H1 (cell line): ENCODE results near the gene SIM2.

Experiments used
- CBX5 ChIP-seq: fragments of 300-800, 300-1000 bp; sonication (generic); IDR thresholded peaks from 2 replicates; pipeline ENCODE4 v1.7.1; 2016; ENCODE audit warnings: antibody characterized with exemption, low read length, low read depth
- CHD2 ChIP-seq: IDR thresholded peaks from 2 replicates; pipeline ENCODE4 v1.6.1; 2012; ENCODE audit warnings: low read length, improper control_type of control experiment
- EP300 ChIP-seq, 2 experiments: IDR thresholded peaks; 1 replicate in 1 of 2; 2 replicates in 1 of 2; pipeline ENCODE4 v1.6.1; 2011 to 2012; ENCODE audit warnings: low read depth in 2 of 2, low read length in 2 of 2, mild to moderate bottlenecking in 2 of 2, borderline replicate concordance in 1 of 2, inconsistent platforms in 1 of 2, moderate library complexity in 1 of 2
- KDM1A ChIP-seq: fragments of 200-600, 300-600 bp; sonication (generic); IDR thresholded peaks from 2 replicates; pipeline ENCODE4 v1.7.1; 2016; ENCODE audit warnings: mild to moderate bottlenecking, low read length, borderline replicate concordance
- NRF1 ChIP-seq: IDR thresholded peaks from 2 replicates; pipeline ENCODE4 v1.6.1; 2011; ENCODE audit warnings: mild to moderate bottlenecking, low read depth, low read length, improper control_type of control experiment
- POLR2A ChIP-seq, 2 experiments: IDR thresholded peaks; 1 replicate in 1 of 2; 2 replicates in 1 of 2; pipeline ENCODE4 v1.6.1; 2011; ENCODE audit warnings: low read depth in 2 of 2, low read length in 2 of 2, mild to moderate bottlenecking in 2 of 2; ENCODE audit errors: control extremely low read depth in 1 of 2
- RAD21 ChIP-seq, 2 experiments: IDR thresholded peaks in 1 of 2; conservative IDR thresholded peaks in 1 of 2; 2 replicates each; pipeline ENCODE4 v1.6.1; 2011; ENCODE audit warnings: low read depth in 2 of 2, low read length in 2 of 2, improper control_type of control experiment in 1 of 2, inconsistent platforms in 1 of 2, mild to moderate bottlenecking in 1 of 2, moderate library complexity in 1 of 2
- SP1 ChIP-seq: IDR thresholded peaks from 2 replicates; pipeline ENCODE4 v1.6.1; 2011; ENCODE audit warnings: low read depth, low read length
- SUZ12 ChIP-seq: fragments of 200-600 bp; sonication (generic); IDR thresholded peaks from 2 replicates; pipeline ENCODE4 v1.6.1; 2012; ENCODE audit warnings: mild to moderate bottlenecking, inconsistent platforms, low read length, moderate library complexity, mixed read lengths
- TBP ChIP-seq: IDR thresholded peaks from 2 replicates; pipeline ENCODE4 v1.6.1; 2011; ENCODE audit warnings: low read depth, low read length, improper control_type of control experiment
- TEAD4 ChIP-seq: IDR thresholded peaks from 2 replicates; pipeline ENCODE4 v1.6.1; 2012; ENCODE audit warnings: low read depth, low read length, inconsistent platforms, mixed read lengths
- TF ChIP-seq, protein P1 (sequence below), 3 experiments: IDR thresholded peaks; 1 replicate in 2 of 3; 2 replicates in 1 of 3; pipeline versions ENCODE4 v1.5.1 to v1.6.1; 2011; ENCODE audit warnings: low read length in 3 of 3, mild to moderate bottlenecking in 3 of 3, inconsistent platforms in 2 of 3, low read depth in 1 of 3, moderate library complexity in 1 of 3; ENCODE audit not compliant: insufficient read depth in 1 of 3; ENCODE audit errors: control extremely low read depth in 1 of 3

DNA sequence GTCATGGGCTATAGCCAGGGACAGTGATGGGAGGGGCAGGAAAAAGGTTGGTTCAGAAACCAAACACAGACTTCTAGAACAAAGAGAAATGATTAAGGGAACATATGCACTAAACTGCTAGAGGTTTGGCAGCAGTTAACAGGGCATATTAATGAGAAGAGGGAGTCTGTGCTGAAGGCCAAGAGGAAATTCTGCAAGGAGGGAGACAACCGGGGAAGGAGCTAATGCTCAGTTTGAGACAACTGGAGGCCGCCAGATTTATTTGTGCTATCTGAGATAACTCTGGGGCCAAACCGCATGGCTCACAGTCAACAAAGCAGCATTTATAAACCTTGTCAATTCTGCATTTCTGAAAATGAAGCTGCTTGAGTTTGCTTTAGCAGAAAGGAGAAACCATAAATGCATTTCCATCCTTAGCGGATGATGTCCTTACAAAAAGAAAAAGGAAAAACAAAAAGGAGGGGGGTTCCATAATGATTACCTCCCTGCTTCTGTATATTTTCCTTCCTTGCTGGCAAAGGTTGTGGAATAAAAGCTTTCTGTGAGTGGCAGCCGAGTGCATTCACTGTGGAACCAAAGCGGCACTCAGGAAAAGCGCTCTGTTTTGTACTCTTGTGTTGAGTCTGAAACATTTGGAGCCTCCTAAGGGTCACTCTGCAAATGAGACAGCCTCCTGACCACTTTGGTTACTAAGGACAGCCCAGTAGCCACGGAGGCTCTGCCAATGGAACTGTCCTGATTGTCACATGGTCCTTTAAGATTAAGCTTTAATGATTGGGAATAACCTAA, 70.3 kb downstream of the SIM2 start:
- TF ChIP-seq, protein P1, sequence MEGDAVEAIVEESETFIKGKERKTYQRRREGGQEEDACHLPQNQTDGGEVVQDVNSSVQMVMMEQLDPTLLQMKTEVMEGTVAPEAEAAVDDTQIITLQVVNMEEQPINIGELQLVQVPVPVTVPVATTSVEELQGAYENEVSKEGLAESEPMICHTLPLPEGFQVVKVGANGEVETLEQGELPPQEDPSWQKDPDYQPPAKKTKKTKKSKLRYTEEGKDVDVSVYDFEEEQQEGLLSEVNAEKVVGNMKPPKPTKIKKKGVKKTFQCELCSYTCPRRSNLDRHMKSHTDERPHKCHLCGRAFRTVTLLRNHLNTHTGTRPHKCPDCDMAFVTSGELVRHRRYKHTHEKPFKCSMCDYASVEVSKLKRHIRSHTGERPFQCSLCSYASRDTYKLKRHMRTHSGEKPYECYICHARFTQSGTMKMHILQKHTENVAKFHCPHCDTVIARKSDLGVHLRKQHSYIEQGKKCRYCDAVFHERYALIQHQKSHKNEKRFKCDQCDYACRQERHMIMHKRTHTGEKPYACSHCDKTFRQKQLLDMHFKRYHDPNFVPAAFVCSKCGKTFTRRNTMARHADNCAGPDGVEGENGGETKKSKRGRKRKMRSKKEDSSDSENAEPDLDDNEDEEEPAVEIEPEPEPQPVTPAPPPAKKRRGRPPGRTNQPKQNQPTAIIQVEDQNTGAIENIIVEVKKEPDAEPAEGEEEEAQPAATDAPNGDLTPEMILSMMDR (IDR thresholded peaks at IDR 0.05; ENCODE audit: control extremely low read depth in 1 of 3, insufficient read depth in 1 of 3, low read depth in 1 of 3, low read length in 3 of 3): no peak
- no peak for TF ChIP-seq CBX5
- TF ChIP-seq SUZ12: no peak
- no peak for TF ChIP-seq EP300 (IDR thresholded peaks at IDR 0.05; ENCODE audit: borderline replicate concordance in 1 of 2, low read depth in 2 of 2, low read length in 2 of 2)
- TF ChIP-seq RAD21 (IDR thresholded peaks at IDR 0.05 in 1 of 2, conservative IDR thresholded peaks at IDR 0.05 in 1 of 2; ENCODE audit: low read depth in 2 of 2, low read length in 2 of 2): no peak
- no peak for TF ChIP-seq SP1
- no peak for TF ChIP-seq KDM1A
- TF ChIP-seq TEAD4: no peak
- TF ChIP-seq POLR2A (IDR thresholded peaks at IDR 0.05; ENCODE audit: control extremely low read depth in 1 of 2, low read depth in 2 of 2, low read length in 2 of 2): no peak
- no peak for TF ChIP-seq CHD2
- TF ChIP-seq TBP: no peak
- no peak for TF ChIP-seq NRF1
